Colonic mucosa (tissue), 4 donors: ENCODE results near the gene RAVER2. TPM values are rescaled to one million over a fixed set of nuclear protein-coding genes. Genes with fewer than 3 reads are reported as not detected.

Experiments
- DNase-seq: peaks from one replicate; pipeline ENCODE4 v3.0.0-alpha.2; 2020
- H3K27ac ChIP-seq: fragments of 200-600 bp; one replicate; pipeline ENCODE4 v1.8.0; 2021
- H3K27me3 ChIP-seq: fragments of 200-600 bp; one replicate; pipeline ENCODE4 v1.8.0; 2021
- H3K36me3 ChIP-seq: fragments of 200-600 bp; one replicate; pipeline ENCODE4 v1.8.0; 2021
- H3K4me1 ChIP-seq: fragments of 200-600 bp; one replicate; pipeline ENCODE4 v1.8.0; 2021; ENCODE audit warnings: mild to moderate bottlenecking
- H3K4me3 ChIP-seq: fragments of 200-600 bp; one replicate; pipeline ENCODE4 v1.8.0; 2021
- H3K9ac ChIP-seq, 2 donors: one replicate each; pipeline ENCODE4 v1.7.0; 2013; ENCODE audit warnings: control low read depth in 2 of 2, low read depth in 2 of 2, low read length in 2 of 2
- H3K9me3 ChIP-seq: fragments of 200-600 bp; one replicate; pipeline ENCODE4 v1.8.0; 2021
- intact Hi-C: fragments of 100-400 bp; cut with DNase I; formaldehyde crosslinking; loops from one replicate; pipeline ENCODE4 v1.14.1; 2022
- total RNA-seq, 2 donors: library from RNA; stranded (reverse); fragmentation: NEBNext Ultra II Directional in 1 of 2; extraction: Animal tissue kit (Norgen Biotek cat#: 25700) in 1 of 2; gene quantifications; one replicate each; pipeline ENCODE4 v1.2.1, GENCODE V29; 2021
- TF ChIP-seq, protein P1 (sequence below): fragments of 200-600 bp; IDR thresholded peaks from one replicate; pipeline ENCODE4 v1.8.0; 2022; ENCODE audit warnings: antibody characterized with exemption, mild to moderate bottlenecking
- donor health status: healthy.
- donor health status: DM: no; HTN: no; CAD: no.
- donor health status: DM: no; HTN: no; CAD: no.

The RAVER2 gene
- total RNA-seq, 2 donors from 2014 or later, result 43.0 to 58.6 TPM

DNA sequence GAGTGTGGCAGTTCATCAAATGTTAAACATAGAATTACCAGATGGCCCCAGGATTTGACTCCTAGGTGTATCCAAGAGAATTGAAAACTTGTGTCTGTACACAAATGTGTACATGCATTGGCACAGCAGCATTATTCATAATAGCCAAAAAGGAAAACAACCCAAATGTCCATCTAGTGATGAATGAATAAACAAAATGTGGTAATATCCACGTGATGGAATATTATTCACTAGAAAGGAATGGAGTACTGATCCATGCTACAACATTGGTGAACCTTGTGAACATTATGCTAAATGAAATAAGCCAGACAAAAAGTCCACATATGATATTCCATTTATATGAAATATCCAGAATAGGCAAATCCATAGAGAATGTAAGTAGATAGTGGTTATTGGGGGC is 77.7 kb downstream of the RAVER2 start:
- Histone ChIP-seq H3K9me3 (no peaks in the 10 kb centered on the region), H3K27me3 (no peaks in the 10 kb centered on the region), H3K4me3 (no peak overlapping the region), H3K9ac (no peak overlapping the region), H3K4me1 (no peaks in the 10 kb centered on the region), H3K36me3 (no peaks in the 10 kb centered on the region), H3K27ac (no peak overlapping the region)
- TF ChIP-seq, protein P1, sequence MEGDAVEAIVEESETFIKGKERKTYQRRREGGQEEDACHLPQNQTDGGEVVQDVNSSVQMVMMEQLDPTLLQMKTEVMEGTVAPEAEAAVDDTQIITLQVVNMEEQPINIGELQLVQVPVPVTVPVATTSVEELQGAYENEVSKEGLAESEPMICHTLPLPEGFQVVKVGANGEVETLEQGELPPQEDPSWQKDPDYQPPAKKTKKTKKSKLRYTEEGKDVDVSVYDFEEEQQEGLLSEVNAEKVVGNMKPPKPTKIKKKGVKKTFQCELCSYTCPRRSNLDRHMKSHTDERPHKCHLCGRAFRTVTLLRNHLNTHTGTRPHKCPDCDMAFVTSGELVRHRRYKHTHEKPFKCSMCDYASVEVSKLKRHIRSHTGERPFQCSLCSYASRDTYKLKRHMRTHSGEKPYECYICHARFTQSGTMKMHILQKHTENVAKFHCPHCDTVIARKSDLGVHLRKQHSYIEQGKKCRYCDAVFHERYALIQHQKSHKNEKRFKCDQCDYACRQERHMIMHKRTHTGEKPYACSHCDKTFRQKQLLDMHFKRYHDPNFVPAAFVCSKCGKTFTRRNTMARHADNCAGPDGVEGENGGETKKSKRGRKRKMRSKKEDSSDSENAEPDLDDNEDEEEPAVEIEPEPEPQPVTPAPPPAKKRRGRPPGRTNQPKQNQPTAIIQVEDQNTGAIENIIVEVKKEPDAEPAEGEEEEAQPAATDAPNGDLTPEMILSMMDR, result no peak
- intact Hi-C loops, result no loop called here
- no peak for DNase-seq

DNA sequence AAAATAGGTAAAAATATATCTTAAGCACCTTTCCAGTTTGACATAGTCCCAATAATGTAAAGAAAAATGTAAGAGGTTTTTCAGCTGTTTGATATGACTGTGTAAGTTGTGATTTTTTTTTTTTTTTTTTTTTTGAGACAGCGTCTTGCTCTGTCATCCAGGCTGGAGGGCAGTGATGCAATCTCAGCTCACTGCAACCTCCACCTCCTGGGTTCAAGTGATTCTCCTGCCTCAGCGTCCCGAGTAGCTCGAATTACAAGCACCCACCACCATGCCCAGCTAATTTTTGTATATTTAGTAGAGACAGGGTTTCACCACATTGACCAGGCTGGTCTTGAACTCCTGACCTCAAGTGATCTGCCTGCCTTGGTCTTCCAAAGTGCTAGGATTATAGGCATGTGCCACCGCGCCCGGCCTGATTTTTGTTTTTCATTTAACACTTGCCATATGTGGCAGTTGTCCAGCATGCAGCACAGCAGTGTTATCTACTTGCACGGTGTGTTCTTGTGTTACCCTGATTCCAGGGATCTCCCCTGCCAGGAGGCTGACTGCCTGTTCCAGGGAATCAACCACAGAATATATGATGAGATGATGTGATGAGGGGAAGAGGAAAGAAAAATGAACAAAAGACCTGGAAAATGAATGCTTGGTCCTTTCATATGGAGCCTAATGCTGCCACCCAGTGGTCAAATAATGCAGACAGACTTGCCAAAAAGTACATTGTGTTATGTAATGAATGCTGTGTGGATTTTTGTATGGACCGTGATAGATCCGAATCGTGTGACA is 79.0 kb downstream of the RAVER2 start:
- Histone ChIP-seq H3K36me3 (no peaks in the 10 kb centered on the region), H3K4me1 (no peaks in the 10 kb centered on the region), H3K9ac (no peak overlapping the region), H3K9me3 (no peaks in the 10 kb centered on the region), H3K27me3 (no peaks in the 10 kb centered on the region), H3K27ac (no peak overlapping the region), H3K4me3 (no peak overlapping the region)
- TF ChIP-seq, protein P1, result peak; percentile 90
- peak; percentile 82 for DNase-seq
- intact Hi-C loops, result loop anchor here (2.0 kb wide), 2 partner anchors 79 to 139 kb away; partner anchors contain the start of gene RAVER2

DNA sequence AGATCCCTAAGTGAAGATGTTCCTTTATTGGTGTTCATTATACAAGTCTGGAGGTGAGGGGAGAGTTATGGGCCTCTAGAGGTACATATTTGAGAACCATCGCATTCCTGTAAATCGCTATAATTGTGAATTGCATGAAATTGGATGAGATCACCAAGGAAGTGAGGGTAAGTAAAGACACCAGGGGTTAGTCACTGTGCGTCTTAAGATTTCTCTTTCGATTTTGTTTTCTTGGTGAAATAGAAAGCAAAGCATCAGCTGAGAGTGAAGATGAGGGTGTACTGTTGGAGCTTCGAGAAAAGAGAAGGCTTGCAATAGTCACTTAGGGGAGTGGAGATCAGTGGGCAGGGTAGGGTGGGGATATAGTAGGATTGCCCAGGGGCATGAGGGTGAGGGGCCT is 82.1 kb downstream of the RAVER2 start:
- TF ChIP-seq, protein P1, result no peak
- H3K27ac ChIP-seq, result no peak overlapping the region
- H3K27me3 ChIP-seq, result no peaks in the 10 kb centered on the region
- H3K9me3 ChIP-seq, result no peaks in the 10 kb centered on the region
- no peaks in the 10 kb centered on the region for H3K4me1 ChIP-seq
- H3K9ac ChIP-seq, result no peak overlapping the region
- intact Hi-C loops, result no loop called here
- DNase-seq, result no peak
- H3K4me3 ChIP-seq, result no peak overlapping the region
- no peaks in the 10 kb centered on the region for H3K36me3 ChIP-seq

DNA sequence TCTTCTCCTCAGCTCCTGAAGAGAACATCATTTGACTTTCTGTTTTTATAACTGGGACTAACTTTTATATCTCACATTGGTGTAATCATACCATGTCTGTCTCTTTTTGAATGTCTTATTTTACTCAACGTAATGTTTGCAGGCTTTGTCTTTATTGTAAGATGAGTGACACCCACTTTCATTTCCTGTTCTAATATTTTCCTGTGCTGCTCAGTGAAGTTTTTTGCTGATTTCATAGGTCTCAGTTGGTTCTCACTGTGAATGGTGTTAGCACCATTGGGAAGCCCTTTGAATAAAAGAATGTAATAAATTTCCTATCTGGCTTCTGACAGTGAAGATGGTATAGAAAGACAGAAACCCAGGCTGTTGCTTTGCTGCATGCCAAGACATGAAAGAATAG is 84.0 kb downstream of the RAVER2 start:
- no peak overlapping the region for H3K4me3 ChIP-seq
- intact Hi-C loops, result no loop called here
- TF ChIP-seq, protein P1, result no peak

DNA sequence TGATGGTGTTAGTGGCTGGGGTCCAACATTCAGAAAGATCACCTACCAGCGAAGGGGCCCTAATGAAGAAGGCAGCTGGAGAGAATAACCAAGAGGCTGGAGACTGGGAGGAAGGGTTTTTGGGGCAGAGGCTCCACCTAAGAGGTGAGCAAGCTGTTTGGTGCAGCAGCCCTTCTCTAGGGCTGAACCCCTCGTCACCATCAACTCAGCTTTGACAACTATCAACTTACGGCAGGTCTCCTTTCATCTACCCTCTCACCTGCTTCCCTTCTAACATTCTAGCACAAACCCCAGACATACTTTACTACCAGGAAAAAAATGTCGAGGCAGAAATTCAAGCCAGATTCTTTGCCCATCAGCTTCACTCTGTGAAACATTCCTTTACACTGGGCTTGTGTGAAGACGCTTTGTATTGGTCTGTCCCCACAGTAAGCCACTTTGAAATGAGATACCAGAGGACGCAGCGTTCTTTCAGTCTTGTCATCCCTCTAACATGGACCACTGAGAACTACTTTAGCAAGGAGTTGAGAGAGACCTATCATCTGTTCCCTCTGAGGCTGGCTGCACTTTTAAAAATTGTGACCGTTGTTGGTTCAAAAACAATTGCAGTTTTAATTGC is 84.6 kb downstream of the RAVER2 start:
- H3K36me3 ChIP-seq, result no peaks in the 10 kb centered on the region

More for the DNA sequence above, 84.0 kb downstream of the RAVER2 start:
- Histone ChIP-seq H3K27me3 (no peaks in the 10 kb centered on the region), H3K36me3 (no peaks in the 10 kb centered on the region), H3K4me1 (no peaks in the 10 kb centered on the region), H3K9me3 (no peaks in the 10 kb centered on the region), H3K9ac (no peak overlapping the region), H3K27ac (no peak overlapping the region)
- no peak for DNase-seq

More for the DNA sequence above, 84.6 kb downstream of the RAVER2 start:
- no peaks in the 10 kb centered on the region for H3K9me3 ChIP-seq
- no peaks in the 10 kb centered on the region for H3K27me3 ChIP-seq
- no peak overlapping the region for H3K9ac ChIP-seq
- TF ChIP-seq, protein P1, result no peak
- H3K4me1 ChIP-seq, result no peaks in the 10 kb centered on the region
- intact Hi-C loops, result no loop called here
- H3K4me3 ChIP-seq, result no peak overlapping the region
- no peak for DNase-seq
- no peak overlapping the region for H3K27ac ChIP-seq
